Parathyroid adenoma (tissue), 2 donors: ENCODE measurements around the gene OGA.
"Not testable (repeated sequence)": the region's sequence is repeated elsewhere in the genome, so short reads cannot be mapped to it uniquely, and the experiment has no call there.

ENCODE experiments used
- H2AFZ ChIP-seq: fragments of 300-600 bp; sonication (generic); one replicate; pipeline ENCODE4 v1.7.0; 2017; ENCODE audit warnings: antibody characterized with exemption, mild to moderate bottlenecking
- H3K27ac ChIP-seq: fragments of 300-600 bp; sonication (generic); one replicate; pipeline ENCODE4 v1.7.0; 2017
- H3K27me3 ChIP-seq: fragments of 300-600 bp; sonication (generic); one replicate; pipeline ENCODE4 v1.7.0; 2017; ENCODE audit warnings: low read length; ENCODE audit not compliant: control insufficient read depth, insufficient read depth
- H3K36me3 ChIP-seq: fragments of 300-600 bp; sonication (generic); one replicate; pipeline ENCODE4 v1.7.0; 2017; ENCODE audit warnings: low read length; ENCODE audit not compliant: control insufficient read depth, insufficient read depth
- H3K4me1 ChIP-seq: fragments of 300-600 bp; sonication (generic); one replicate; pipeline ENCODE4 v1.7.0; 2017; ENCODE audit warnings: control low read depth
- H3K4me2 ChIP-seq: fragments of 300-600 bp; sonication (generic); one replicate; pipeline ENCODE4 v1.7.0; 2017; ENCODE audit warnings: low read length
- H3K4me3 ChIP-seq: fragments of 300-600 bp; sonication (generic); one replicate; pipeline ENCODE4 v1.7.0; 2017; ENCODE audit warnings: low read depth, low read length
- H3K79me2 ChIP-seq: fragments of 300-600 bp; sonication (generic); one replicate; pipeline ENCODE4 v1.7.0; 2017; ENCODE audit warnings: control low read depth
- H3K9ac ChIP-seq: fragments of 300-600 bp; sonication (generic); one replicate; pipeline ENCODE4 v1.7.0; 2017; ENCODE audit warnings: mild to moderate bottlenecking
- H3K9me3 ChIP-seq: fragments of 300-600 bp; sonication (generic); one replicate; pipeline ENCODE4 v1.7.0; 2017; ENCODE audit warnings: low read length; ENCODE audit not compliant: control insufficient read depth
- CTCF ChIP-seq: fragments of 300-600 bp; sonication (generic); IDR thresholded peaks from one replicate; pipeline ENCODE4 v1.7.0; 2017; ENCODE audit warnings: antibody characterized with exemption, mild to moderate bottlenecking
- donor health status: primary hyperparathyroidism.

OGA gene

GRCh38 chr10:101797403-101798059 is 20.7 kb downstream of the OGA start:
- Histone ChIP-seq H3K27ac (peak overlapping the region; percentile 33), H3K4me2 (peak overlapping the region; percentile 50), H3K9ac (no peak overlapping the region), H3K4me1 (peaks cover 16% of the 10 kb centered on the region), H3K9me3 (no peaks in the 10 kb centered on the region), H3K4me3 (peak overlapping the region; percentile 33), H2AFZ (no peak overlapping the region), H3K79me2 (peaks cover 32% of the 10 kb centered on the region), H3K27me3 (no peaks in the 10 kb centered on the region), H3K36me3 (no peaks in the 10 kb centered on the region)
- no peak for TF ChIP-seq CTCF

- Histone ChIP-seq H3K27ac (no peak overlapping the region), H3K79me2 (peaks cover 28% of the 10 kb centered on the region), H3K36me3 (no peaks in the 10 kb centered on the region), H2AFZ (no peak overlapping the region), H3K4me1 (peaks cover 18% of the 10 kb centered on the region), H3K4me3 (no peak overlapping the region), H3K4me2 (no peak overlapping the region), H3K9me3 (no peaks in the 10 kb centered on the region), H3K9ac (no peak overlapping the region), H3K27me3 (no peaks in the 10 kb centered on the region)
- TF ChIP-seq CTCF, result no peak
Measured at GRCh38 chr10:101793526-101793925, 24.7 kb downstream of the OGA start.

GRCh38 chr10:101789686-101790085 is 28.6 kb downstream of the OGA start:
- Histone ChIP-seq H3K4me2 (no peak overlapping the region), H3K36me3 (no peaks in the 10 kb centered on the region), H3K27me3 (no peaks in the 10 kb centered on the region), H3K4me1 (peaks cover 17% of the 10 kb centered on the region), H3K79me2 (peaks cover 32% of the 10 kb centered on the region), H3K4me3 (no peak overlapping the region), H2AFZ (no peak overlapping the region), H3K9me3 (no peaks in the 10 kb centered on the region), H3K27ac (no peak overlapping the region), H3K9ac (no peak overlapping the region)
- no peak for TF ChIP-seq CTCF

- H3K27ac ChIP-seq, H3K4me3 ChIP-seq, H3K9ac ChIP-seq, H2AFZ ChIP-seq, H3K27me3 ChIP-seq, H3K36me3 ChIP-seq, H3K4me2 ChIP-seq, H3K9me3 ChIP-seq: not testable (repeated sequence)
- peaks cover 28% of the 10 kb centered on the region for H3K79me2 ChIP-seq
- H3K4me1 ChIP-seq, result peaks cover 21% of the 10 kb centered on the region
Measured at GRCh38 chr10:101789231-101789630, 29.0 kb downstream of the OGA start.

GRCh38 chr10:101785801-101786200 is 32.4 kb downstream of the OGA start:
- no peak overlapping the region for H3K4me3 ChIP-seq
- no peak overlapping the region for H3K9ac ChIP-seq
- no peaks in the 10 kb centered on the region for H3K9me3 ChIP-seq
- peaks cover 37% of the 10 kb centered on the region for H3K4me1 ChIP-seq
- H2AFZ ChIP-seq, result no peak overlapping the region
- peaks cover 11% of the 10 kb centered on the region for H3K79me2 ChIP-seq
- H3K27ac ChIP-seq, result peak overlapping the region; percentile 88
- TF ChIP-seq CTCF, result no peak
- peak overlapping the region; percentile 64 for H3K4me2 ChIP-seq
- H3K27me3 ChIP-seq, result no peaks in the 10 kb centered on the region
- H3K36me3 ChIP-seq, result no peaks in the 10 kb centered on the region
